GM12878 (cell line): ENCODE results near the gene FAP.

ENCODE experiments used
- POU2F2 ChIP-seq: IDR thresholded peaks from 3 replicates; pipeline ENCODE4 v1.6.1; 2011; ENCODE audit warnings: low read depth, mild to moderate bottlenecking, low read length, borderline replicate concordance
- TARDBP ChIP-seq: IDR thresholded peaks from 2 replicates; pipeline ENCODE4 v1.6.1; 2016; ENCODE audit warnings: borderline replicate concordance
- ZNF24 ChIP-seq: fragments of 450-650 bp; IDR thresholded peaks from 2 replicates; pipeline ENCODE4 v1.6.1; 2017; ENCODE audit warnings: antibody characterized with exemption, mild to moderate bottlenecking
- TF ChIP-seq, protein P1 (sequence below), 3 experiments: IDR thresholded peaks in 2 of 3; conservative IDR thresholded peaks in 1 of 3; 2 replicates each; pipeline ENCODE4 v1.5.1; 2011; ENCODE audit warnings: low read depth in 3 of 3, low read length in 3 of 3, mild to moderate bottlenecking in 3 of 3, control low read depth in 2 of 3, moderate library complexity in 2 of 3, inconsistent platforms in 1 of 3, mixed read lengths in 1 of 3; ENCODE audit not compliant: control insufficient read depth in 2 of 3, insufficient read depth in 1 of 3; ENCODE audit errors: extremely low read depth in 1 of 3

DNA sequence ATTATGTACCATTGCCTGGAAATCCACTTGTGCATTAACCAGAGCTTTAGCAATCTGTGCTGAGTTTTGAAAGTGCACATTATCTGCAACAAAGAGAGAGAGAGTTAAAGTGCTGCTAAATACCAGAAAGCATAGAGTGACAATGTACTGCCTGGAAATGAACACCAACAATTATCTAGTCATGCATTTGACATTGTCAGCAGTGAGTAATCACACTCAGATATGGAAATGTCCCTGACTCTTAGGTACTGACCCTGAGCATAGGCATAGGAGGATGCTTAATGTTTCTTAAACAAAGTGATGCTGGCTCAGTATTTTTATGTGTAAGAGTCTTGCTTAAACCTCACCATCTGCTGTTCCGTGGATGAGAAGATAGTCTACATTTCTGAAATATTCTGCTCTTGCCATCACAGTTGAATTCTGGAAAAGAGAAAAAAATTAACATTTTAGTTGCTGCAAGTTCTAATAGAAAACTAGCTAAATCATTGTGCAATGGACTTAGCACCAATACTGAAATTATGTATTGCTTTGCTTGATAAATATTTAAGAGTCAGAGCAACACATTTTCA lies 70.4 kb downstream of the FAP start:
- TF ChIP-seq POU2F2 = no peak
- TF ChIP-seq ZNF24 = no peak
- TF ChIP-seq, protein P1, sequence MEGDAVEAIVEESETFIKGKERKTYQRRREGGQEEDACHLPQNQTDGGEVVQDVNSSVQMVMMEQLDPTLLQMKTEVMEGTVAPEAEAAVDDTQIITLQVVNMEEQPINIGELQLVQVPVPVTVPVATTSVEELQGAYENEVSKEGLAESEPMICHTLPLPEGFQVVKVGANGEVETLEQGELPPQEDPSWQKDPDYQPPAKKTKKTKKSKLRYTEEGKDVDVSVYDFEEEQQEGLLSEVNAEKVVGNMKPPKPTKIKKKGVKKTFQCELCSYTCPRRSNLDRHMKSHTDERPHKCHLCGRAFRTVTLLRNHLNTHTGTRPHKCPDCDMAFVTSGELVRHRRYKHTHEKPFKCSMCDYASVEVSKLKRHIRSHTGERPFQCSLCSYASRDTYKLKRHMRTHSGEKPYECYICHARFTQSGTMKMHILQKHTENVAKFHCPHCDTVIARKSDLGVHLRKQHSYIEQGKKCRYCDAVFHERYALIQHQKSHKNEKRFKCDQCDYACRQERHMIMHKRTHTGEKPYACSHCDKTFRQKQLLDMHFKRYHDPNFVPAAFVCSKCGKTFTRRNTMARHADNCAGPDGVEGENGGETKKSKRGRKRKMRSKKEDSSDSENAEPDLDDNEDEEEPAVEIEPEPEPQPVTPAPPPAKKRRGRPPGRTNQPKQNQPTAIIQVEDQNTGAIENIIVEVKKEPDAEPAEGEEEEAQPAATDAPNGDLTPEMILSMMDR (IDR thresholded peaks at IDR 0.05 in 2 of 3, conservative IDR thresholded peaks at IDR 0.05 in 1 of 3; ENCODE audit: control insufficient read depth in 2 of 3, extremely low read depth in 1 of 3, insufficient read depth in 1 of 3, low read depth in 3 of 3, low read length in 3 of 3) = no peak
- TF ChIP-seq TARDBP = no peak
